HUES48 (cell line): Measurements from ENCODE around the gene DYSF.

Source experiments
- H3K27ac ChIP-seq: one replicate; pipeline ENCODE4 v1.7.0; 2013; ENCODE audit warnings: low read depth, low read length, inconsistent platforms
- H3K27me3 ChIP-seq: 2 replicates; pipeline ENCODE4 v1.6.1; 2013; ENCODE audit warnings: mild to moderate bottlenecking, low read length; ENCODE audit not compliant: control insufficient read depth, insufficient read depth
- H3K36me3 ChIP-seq: 2 replicates; pipeline ENCODE4 v1.6.1; 2013; ENCODE audit warnings: low read length; ENCODE audit not compliant: control insufficient read depth, insufficient read depth
- H3K4me1 ChIP-seq: 2 replicates; pipeline ENCODE4 v1.6.1; 2013; ENCODE audit warnings: mild to moderate bottlenecking, low read length; ENCODE audit not compliant: control insufficient read depth, insufficient read depth
- H3K4me3 ChIP-seq: 2 replicates; pipeline ENCODE4 v1.5.1; 2013; ENCODE audit warnings: mild to moderate bottlenecking, low read depth, low read length
- H3K9ac ChIP-seq: 2 replicates; pipeline ENCODE4 v1.6.1; 2013; ENCODE audit warnings: mild to moderate bottlenecking, low read depth, low read length, moderate library complexity
- H3K9me3 ChIP-seq: 2 replicates; pipeline ENCODE4 v1.6.1; 2013; ENCODE audit warnings: low read length; ENCODE audit not compliant: control insufficient read depth, insufficient read depth

Gene DYSF

DNA sequence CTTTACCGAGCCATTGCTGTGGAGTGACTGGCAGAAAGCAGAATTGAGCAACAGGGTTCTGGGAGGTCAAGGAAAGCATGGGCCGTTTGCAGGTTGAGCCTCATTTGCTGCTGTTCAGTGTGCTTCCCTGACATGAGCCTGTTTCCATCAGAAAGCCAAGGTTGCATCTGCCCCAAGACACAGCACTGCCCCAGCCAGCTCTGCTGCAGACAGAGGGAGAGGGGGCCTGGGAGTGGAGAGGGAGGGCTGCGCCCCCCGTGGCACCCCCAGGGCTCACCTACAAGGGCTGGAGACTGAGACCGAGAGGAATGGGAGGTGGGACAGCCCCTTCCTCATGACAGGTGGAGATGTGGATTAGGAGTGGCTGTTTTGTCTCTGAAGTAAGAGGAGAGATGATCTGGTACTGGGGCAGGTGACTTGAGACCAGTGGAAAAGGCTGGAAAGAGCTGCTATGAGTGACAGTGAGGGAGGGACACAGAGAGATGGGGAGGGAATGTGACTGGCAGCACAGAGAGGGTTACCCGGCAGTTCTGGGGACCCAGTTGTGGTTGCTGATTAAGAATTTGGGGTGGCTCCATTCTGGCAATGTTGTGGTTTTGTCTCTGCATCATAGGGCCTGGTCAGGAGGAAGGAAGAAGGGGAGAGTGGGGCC, 218.0 kb downstream of the DYSF start:
- Histone ChIP-seq H3K36me3 (no peaks in the 10 kb centered on the region), H3K9ac (no peak overlapping the region), H3K4me3 (no peak overlapping the region), H3K27ac (no peak overlapping the region), H3K4me1 (no peaks in the 10 kb centered on the region), H3K9me3 (no peaks in the 10 kb centered on the region), H3K27me3 (no peaks in the 10 kb centered on the region)

DNA sequence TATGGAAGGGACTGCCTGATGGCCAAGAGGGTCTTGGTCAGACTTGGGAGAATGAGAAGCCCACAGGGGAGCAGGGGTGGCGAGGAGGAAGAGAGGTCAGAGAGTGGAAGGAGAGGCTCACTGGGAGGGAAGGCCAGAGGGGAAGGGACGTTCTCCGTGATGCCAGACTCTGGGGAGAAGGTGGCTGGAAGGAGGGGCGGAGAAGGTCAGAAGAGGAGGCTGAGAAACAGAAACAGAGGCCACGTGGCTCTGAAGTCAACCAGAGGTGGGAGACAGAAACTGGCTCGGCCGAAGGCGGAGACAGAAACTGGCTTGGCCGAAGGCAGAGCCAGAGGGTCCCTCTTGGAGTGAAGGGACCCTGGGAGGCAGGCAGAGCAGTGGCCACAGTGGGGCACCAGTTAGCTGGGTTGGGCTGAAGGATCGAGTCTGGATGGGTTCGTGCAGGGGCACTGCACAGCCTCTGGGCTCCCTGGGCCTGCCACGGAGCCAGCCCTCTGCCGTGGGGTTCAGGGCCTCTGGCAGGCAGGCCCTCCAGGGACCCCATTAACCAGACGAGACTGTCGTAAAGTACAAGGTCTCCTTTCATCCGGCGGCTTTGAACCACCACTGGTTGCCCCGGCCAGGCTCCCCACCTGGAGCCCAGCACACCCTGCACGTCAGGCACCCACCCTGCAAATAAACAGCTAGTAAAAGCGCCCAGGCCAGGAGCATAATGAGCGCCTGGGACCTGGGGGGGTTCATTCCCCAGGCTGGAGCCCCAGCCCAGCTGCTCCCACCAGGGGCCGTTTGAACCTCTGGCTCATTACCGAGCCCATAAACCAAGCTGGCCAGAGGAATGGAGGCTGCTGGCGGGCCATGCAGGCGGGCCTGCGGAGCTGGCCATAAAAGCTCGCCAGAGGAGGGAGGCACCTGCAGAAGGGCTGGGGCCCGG, 218.8 kb downstream of the DYSF start:
- Histone ChIP-seq H3K9me3 (no peaks in the 10 kb centered on the region), H3K9ac (no peak overlapping the region)

DNA sequence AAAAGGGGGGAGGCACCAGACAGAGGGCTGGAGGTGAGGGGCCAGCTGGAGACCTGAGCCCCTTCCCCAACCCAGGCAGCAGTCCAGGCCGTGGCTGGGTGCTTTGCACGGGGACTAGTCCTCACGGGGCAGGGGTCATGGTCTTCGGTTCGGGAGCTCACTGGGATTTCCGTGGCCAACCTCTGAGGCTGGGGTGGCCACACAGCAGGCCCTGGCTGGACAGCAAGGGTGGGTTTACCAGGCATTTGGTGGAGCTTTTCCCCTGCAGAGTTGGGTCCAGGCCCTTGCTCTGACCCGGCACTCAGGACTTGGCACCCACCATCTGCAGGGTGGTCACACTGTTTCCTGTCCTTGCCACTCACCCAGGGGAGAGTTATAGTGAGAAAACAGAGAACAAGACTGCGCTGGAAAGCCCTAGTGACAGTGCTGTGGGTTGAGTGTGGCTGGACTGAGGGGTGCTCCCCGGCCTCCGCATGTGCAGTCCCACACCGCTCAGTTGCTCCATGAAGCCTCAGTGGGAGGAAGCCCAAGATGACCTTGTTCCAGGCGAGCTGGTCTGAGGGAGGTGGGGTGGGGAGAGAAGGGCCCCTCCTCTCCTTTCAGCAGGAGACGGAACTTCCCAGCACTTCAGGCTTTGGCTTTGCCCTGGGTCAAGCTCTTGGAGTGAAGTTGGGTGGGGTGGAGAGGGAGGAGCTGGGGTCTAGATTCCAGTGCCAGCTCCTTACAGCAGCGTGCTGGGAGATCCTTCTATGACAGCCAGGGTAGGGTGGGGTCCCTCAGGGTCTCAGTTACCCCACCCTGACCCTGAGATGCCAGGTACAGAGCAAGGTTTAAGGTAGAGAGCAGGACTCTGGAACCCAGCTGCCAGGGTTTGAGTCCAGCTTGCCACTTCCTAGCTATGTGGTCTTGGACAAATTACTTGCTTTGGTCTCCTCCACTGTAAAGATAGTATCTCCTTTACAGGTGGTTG, 219.8 kb downstream of the DYSF start:
- Histone ChIP-seq H3K9ac (no peak overlapping the region), H3K27me3 (no peaks in the 10 kb centered on the region), H3K4me1 (no peaks in the 10 kb centered on the region), H3K4me3 (no peak overlapping the region), H3K27ac (no peak overlapping the region), H3K9me3 (no peaks in the 10 kb centered on the region), H3K36me3 (no peaks in the 10 kb centered on the region)

More for the DNA sequence above, 218.8 kb downstream of the DYSF start:
- H3K27ac ChIP-seq = no peak overlapping the region
- no peaks in the 10 kb centered on the region for H3K4me1 ChIP-seq
- no peak overlapping the region for H3K4me3 ChIP-seq
- H3K27me3 ChIP-seq = no peaks in the 10 kb centered on the region
- H3K36me3 ChIP-seq = no peaks in the 10 kb centered on the region

DNA sequence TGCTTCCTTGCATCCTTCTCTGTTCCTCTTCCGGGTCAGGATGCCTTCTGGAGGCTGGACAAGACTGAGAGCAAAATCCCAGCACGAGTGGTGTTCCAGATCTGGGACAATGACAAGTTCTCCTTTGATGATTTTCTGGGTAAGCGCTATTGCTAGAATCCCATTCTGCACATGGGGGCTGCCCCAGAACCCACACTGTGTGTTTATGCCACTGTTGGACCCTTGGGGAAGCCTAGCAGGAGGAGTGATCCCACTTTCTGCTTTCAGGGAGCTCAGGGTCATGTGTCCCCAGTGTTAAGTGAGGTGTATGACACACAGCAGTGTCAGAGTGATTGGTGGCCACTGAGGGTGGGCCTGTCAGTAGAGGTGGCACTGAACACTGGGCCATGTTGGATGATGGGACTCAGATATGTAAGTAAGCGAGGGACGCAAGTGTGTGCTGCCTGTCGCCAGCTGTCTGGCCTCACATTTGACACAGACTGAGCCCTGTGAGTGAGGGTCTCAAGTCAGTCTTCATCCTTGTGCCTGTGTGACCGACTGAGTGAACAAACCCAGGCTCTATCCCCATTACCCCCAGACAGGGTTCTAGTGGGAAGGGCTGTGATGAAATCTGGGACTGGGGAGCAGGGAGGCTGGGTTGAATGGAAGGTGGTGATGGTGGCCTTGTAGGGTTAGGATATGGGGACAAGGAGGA, 220.9 kb downstream of the DYSF start:
- Histone ChIP-seq H3K36me3 (no peaks in the 10 kb centered on the region), H3K9ac (no peak overlapping the region), H3K4me1 (no peaks in the 10 kb centered on the region), H3K27me3 (no peaks in the 10 kb centered on the region), H3K9me3 (no peaks in the 10 kb centered on the region), H3K27ac (no peak overlapping the region), H3K4me3 (no peak overlapping the region)

DNA sequence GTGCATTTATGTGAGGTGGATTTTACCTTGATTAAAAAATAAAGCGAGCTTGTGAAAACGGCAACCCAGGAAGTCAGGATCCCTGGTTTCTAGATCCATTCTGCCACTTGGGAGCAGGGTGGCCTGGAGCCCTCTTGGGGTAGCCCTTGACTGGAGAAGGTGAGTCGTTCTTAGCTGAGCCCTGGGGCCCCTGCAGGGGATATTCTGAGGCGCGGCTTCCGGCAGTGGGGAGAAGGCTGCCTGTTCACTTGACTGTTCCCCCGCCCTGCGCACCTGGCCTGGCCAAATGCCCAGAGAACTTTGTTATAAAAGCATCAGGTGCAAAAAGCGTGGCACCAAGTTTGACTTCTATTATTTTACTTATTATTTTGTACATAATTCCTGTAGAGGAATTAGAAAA, 221.9 kb downstream of the DYSF start:
- H3K27ac ChIP-seq = no peak overlapping the region
- H3K9me3 ChIP-seq = no peaks in the 10 kb centered on the region
- H3K9ac ChIP-seq = no peak overlapping the region
- H3K4me1 ChIP-seq = no peaks in the 10 kb centered on the region
- H3K27me3 ChIP-seq = no peaks in the 10 kb centered on the region
- no peaks in the 10 kb centered on the region for H3K36me3 ChIP-seq
- H3K4me3 ChIP-seq = no peak overlapping the region

DNA sequence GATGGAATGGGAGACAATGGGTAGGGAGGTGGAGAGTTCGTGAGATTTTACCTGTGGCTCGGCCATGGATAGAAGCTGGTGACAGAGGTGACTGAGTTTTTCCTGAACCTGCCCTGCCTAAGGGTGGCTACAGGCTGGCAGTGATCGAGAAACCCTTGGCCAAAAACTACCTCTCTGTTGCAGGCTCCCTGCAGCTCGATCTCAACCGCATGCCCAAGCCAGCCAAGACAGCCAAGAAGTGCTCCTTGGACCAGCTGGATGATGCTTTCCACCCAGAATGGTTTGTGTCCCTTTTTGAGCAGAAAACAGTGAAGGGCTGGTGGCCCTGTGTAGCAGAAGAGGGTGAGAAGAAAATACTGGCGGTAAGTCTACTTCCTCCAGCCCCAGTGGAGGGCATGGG, 225.5 kb downstream of the DYSF start:
- Histone ChIP-seq H3K27ac (no peak overlapping the region), H3K27me3 (no peaks in the 10 kb centered on the region), H3K4me3 (no peak overlapping the region), H3K4me1 (no peaks in the 10 kb centered on the region), H3K9ac (no peak overlapping the region), H3K9me3 (no peaks in the 10 kb centered on the region), H3K36me3 (no peaks in the 10 kb centered on the region)

DNA sequence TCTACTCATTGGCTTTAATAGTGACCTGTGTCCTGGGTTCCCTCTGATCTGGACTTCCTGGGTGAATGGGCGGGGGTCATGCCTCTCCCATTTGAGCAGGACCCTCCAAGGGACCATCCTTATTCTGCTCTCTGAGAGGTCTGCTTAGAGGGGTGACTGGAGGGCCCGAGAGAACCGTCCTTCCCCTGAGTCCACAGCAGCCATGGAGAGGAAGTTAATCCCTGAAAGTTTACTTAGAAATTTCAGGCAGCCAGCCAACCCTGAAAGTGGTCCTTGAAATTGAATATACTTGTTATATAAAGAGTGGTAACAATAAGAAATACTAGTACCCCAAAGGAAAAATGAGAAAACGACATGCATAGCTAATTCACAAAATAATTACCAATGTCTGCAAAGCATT, 226.1 kb downstream of the DYSF start:
- no peak overlapping the region for H3K9ac ChIP-seq
- H3K4me1 ChIP-seq = no peaks in the 10 kb centered on the region
- no peak overlapping the region for H3K27ac ChIP-seq
- no peak overlapping the region for H3K4me3 ChIP-seq
- H3K36me3 ChIP-seq = no peaks in the 10 kb centered on the region
- no peaks in the 10 kb centered on the region for H3K9me3 ChIP-seq
- no peaks in the 10 kb centered on the region for H3K27me3 ChIP-seq

DNA sequence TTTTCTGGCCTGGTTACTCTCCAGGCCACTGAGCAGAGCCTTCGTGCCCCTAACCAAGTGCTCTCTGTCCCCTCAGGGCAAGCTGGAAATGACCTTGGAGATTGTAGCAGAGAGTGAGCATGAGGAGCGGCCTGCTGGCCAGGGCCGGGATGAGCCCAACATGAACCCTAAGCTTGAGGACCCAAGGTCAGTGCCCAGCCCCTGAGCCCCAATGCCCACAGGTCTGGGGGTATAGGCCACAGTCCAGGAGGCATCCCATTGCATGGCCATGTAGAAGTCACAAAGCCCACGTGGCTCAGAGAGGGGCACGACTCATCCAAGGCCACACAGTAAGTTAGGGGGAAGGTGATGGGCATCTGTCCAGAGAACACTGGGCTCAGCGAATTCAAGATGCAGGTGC, 227.6 kb downstream of the DYSF start:
- no peaks in the 10 kb centered on the region for H3K27me3 ChIP-seq
- H3K4me1 ChIP-seq = no peaks in the 10 kb centered on the region
- no peaks in the 10 kb centered on the region for H3K9me3 ChIP-seq
- no peak overlapping the region for H3K9ac ChIP-seq
- no peak overlapping the region for H3K27ac ChIP-seq
- H3K4me3 ChIP-seq = no peak overlapping the region
- no peaks in the 10 kb centered on the region for H3K36me3 ChIP-seq

DNA sequence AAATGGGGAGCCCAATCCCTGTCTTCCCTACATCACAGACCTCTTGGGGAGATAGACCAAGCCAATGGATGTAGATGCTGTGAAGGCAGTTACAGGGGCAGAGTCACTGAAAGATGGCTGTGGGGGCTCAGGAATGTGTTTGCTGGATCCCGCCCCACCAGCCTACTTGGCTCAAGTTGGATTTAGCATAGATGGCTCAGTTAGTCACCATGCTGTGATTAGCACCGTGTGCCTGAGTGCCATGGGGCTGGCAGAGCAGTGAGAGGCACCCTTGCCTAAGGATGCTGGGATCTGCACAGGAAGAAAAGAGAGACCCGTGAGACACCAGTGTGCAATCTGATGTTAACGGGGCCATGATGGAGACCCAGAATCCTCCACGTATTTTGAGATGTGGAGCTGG, 228.3 kb downstream of the DYSF start:
- Histone ChIP-seq H3K9ac (no peak overlapping the region), H3K9me3 (no peaks in the 10 kb centered on the region), H3K27ac (no peak overlapping the region), H3K36me3 (no peaks in the 10 kb centered on the region), H3K27me3 (no peaks in the 10 kb centered on the region), H3K4me3 (no peak overlapping the region), H3K4me1 (no peaks in the 10 kb centered on the region)

DNA sequence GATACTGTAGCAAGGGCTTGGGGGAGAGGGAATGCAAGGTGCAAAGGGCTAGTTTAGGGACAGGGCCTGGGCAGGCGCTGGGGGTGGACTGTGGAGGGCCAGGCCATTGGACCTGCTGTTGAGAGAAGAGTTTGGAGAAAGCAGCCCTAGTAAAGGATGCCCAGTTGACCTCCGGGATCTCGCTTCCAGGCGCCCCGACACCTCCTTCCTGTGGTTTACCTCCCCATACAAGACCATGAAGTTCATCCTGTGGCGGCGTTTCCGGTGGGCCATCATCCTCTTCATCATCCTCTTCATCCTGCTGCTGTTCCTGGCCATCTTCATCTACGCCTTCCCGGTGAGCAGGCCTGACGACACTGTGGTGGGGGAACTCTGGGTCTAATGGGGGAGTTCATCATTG, 229.0 kb downstream of the DYSF start:
- Histone ChIP-seq H3K4me1 (no peaks in the 10 kb centered on the region), H3K36me3 (no peaks in the 10 kb centered on the region), H3K27ac (no peak overlapping the region), H3K9ac (no peak overlapping the region), H3K9me3 (no peaks in the 10 kb centered on the region), H3K4me3 (no peak overlapping the region), H3K27me3 (no peaks in the 10 kb centered on the region)
